Colonic mucosa (tissue), 4 donors: ENCODE data around the gene CYB5A. TPM values are rescaled to one million over a fixed set of nuclear protein-coding genes. Genes with fewer than 3 reads are reported as not detected.
A peak's percentile ranks its signal among the peaks of the same experiment; 100 is the strongest.

Source experiments
- DNase-seq: peaks from one replicate; pipeline ENCODE4 v3.0.0-alpha.2; 2020
- H3K27ac ChIP-seq: fragments of 200-600 bp; one replicate; pipeline ENCODE4 v1.8.0; 2021
- H3K27me3 ChIP-seq: fragments of 200-600 bp; one replicate; pipeline ENCODE4 v1.8.0; 2021
- H3K36me3 ChIP-seq: fragments of 200-600 bp; one replicate; pipeline ENCODE4 v1.8.0; 2021
- H3K4me1 ChIP-seq: fragments of 200-600 bp; one replicate; pipeline ENCODE4 v1.8.0; 2021; ENCODE audit warnings: mild to moderate bottlenecking
- H3K4me3 ChIP-seq: fragments of 200-600 bp; one replicate; pipeline ENCODE4 v1.8.0; 2021
- H3K9ac ChIP-seq, 2 donors: one replicate each; pipeline ENCODE4 v1.7.0; 2013; ENCODE audit warnings: control low read depth in 2 of 2, low read depth in 2 of 2, low read length in 2 of 2
- H3K9me3 ChIP-seq: fragments of 200-600 bp; one replicate; pipeline ENCODE4 v1.8.0; 2021
- CTCF ChIP-seq: fragments of 200-600 bp; IDR thresholded peaks from one replicate; pipeline ENCODE4 v1.8.0; 2022; ENCODE audit warnings: antibody characterized with exemption, mild to moderate bottlenecking
- intact Hi-C: fragments of 100-400 bp; cut with DNase I; formaldehyde crosslinking; loops from one replicate; pipeline ENCODE4 v1.14.1; 2022
- total RNA-seq, 2 donors: library from RNA; stranded (reverse); fragmentation: NEBNext Ultra II Directional in 1 of 2; extraction: Animal tissue kit (Norgen Biotek cat#: 25700) in 1 of 2; gene quantifications; one replicate each; pipeline ENCODE4 v1.2.1, GENCODE V29; 2021
- donor health status: healthy.
- donor health status: DM: no; HTN: no; CAD: no.
- donor health status: DM: no; HTN: no; CAD: no.

CYB5A gene
- total RNA-seq, 2 donors from 2014 or later: 107 to 114 TPM

- H3K9me3 ChIP-seq: no peaks in the 10 kb centered on the region
- intact Hi-C loops: no loop called here
- H3K4me1 ChIP-seq: no peaks in the 10 kb centered on the region
- H3K4me3 ChIP-seq: no peak overlapping the region
- no peak overlapping the region for H3K27ac ChIP-seq
- no peaks in the 10 kb centered on the region for H3K27me3 ChIP-seq
- no peaks in the 10 kb centered on the region for H3K36me3 ChIP-seq
- no peak for DNase-seq
- no peak for TF ChIP-seq CTCF
- no peak overlapping the region for H3K9ac ChIP-seq
Observed at GRCh38 chr18:74244554-74244953, 47.2 kb downstream of the CYB5A start.

- TF ChIP-seq CTCF: no peak
- no peak overlapping the region for H3K27ac ChIP-seq
- H3K4me1 ChIP-seq: no peaks in the 10 kb centered on the region
- H3K36me3 ChIP-seq: no peaks in the 10 kb centered on the region
- DNase-seq: no peak
- intact Hi-C loops: no loop called here
- H3K9me3 ChIP-seq: no peaks in the 10 kb centered on the region
- H3K9ac ChIP-seq: no peak overlapping the region
- no peaks in the 10 kb centered on the region for H3K27me3 ChIP-seq
- no peak overlapping the region for H3K4me3 ChIP-seq
Observed at GRCh38 chr18:74243127-74243526, 48.6 kb downstream of the CYB5A start.

GRCh38 chr18:74242438-74243096, 49.2 kb downstream of the CYB5A start:
- Histone ChIP-seq H3K9ac (peak overlapping the region in 1 of 2 donors; percentile 9), H3K4me1 (no peaks in the 10 kb centered on the region), H3K27ac (no peak overlapping the region), H3K4me3 (no peak overlapping the region), H3K9me3 (no peaks in the 10 kb centered on the region), H3K27me3 (no peaks in the 10 kb centered on the region), H3K36me3 (no peaks in the 10 kb centered on the region)
- peak; percentile 41 for DNase-seq
- intact Hi-C loops: no loop called here
- no peak for TF ChIP-seq CTCF

GRCh38 chr18:74241970-74242369, 49.8 kb downstream of the CYB5A start:
- peak overlapping the region in 1 of 2 donors; percentile 9 for H3K9ac ChIP-seq
- H3K9me3 ChIP-seq: no peaks in the 10 kb centered on the region
- no peak for DNase-seq

GRCh38 chr18:74241426-74241825, 50.3 kb downstream of the CYB5A start:
- H3K4me1 ChIP-seq: no peaks in the 10 kb centered on the region
- no peak overlapping the region for H3K27ac ChIP-seq
- DNase-seq: no peak
- no peak overlapping the region for H3K4me3 ChIP-seq
- no peaks in the 10 kb centered on the region for H3K36me3 ChIP-seq
- H3K9ac ChIP-seq: no peak overlapping the region
- H3K27me3 ChIP-seq: no peaks in the 10 kb centered on the region
- no peak for TF ChIP-seq CTCF
- intact Hi-C loops: no loop called here
- H3K9me3 ChIP-seq: no peaks in the 10 kb centered on the region

More at GRCh38 chr18:74241970-74242369, 49.8 kb downstream of the CYB5A start:
- no peak for TF ChIP-seq CTCF
- Histone ChIP-seq H3K4me1 (no peaks in the 10 kb centered on the region), H3K27ac (no peak overlapping the region), H3K36me3 (no peaks in the 10 kb centered on the region), H3K27me3 (no peaks in the 10 kb centered on the region), H3K4me3 (no peak overlapping the region)
- intact Hi-C loops: no loop called here
